ENCODE results near the gene UBAP1.
"Not testable (repeated sequence)": the region's sequence is repeated elsewhere in the genome, so short reads cannot be mapped to it uniquely, and the experiment has no call there.

UBAP1 gene

DNA sequence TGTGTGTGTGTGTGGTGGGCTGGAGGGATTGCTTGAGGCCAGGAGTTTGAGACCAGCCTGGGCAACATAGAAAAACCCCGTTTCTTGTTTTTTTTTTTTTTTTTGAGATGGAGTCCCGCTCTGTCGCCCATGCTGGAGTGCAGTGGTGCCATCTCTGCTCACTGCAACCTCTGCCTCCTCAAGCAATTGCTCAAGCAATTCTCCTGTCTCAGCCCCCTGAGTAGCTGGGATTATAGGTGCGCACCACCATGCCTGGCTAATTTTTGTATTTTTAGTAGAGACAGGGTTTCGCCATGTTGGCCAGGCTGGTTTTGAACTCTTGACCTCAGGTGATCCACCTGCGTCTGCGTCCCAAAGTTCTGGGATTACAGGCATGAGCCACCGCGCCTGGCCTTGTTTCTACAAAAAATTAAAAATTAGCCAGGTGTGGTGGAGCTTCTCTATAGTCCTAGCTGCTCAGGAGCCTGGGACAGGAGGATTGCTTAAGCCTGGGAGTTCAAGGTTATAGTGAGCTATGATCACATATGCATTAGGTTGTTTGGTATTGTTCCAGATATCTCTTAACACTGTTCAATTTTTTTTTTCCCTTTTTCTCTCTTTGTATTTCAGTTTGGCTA lies 47.4 kb downstream of the UBAP1 start:
- DNase-seq = not testable (repeated sequence)

DNA sequence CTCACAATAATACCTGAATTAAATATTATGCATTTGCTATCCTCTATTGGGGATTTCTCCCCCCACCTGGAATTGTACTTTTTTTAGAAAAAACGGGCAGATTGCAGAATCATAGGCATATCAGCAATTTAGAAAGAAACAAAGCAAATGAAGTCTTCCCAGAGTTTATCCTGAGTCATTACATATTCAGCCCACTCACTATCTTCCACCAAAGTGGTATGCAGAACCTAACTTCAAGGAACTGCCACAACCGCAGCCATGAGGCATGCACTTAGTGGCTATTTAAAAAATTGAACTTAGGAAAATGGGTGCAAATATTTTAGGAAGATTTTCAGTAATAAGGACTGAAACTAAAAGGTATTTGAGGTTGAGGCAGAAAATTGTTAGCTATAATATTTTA lies 48.6 kb downstream of the UBAP1 start:
- no peak for DNase-seq

DNA sequence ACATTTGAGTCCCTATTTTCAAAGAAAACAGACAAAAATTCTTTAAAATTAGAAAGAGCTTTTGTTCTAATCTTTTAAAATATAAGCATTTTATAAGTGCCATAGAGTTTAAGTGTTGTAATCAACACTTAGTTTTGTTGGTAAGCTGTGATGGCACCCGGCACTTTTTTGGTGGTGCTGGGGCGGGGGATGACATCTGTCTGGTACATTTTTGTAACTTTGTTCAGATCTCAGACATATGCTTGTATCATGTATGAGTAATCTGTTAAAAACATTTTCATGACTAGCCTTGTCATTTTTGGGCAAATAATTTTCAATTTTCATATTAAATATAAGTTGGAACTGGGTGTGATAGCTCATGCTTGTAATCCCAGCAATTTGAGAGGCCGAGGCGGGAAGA lies 51.7 kb downstream of the UBAP1 start:
- DNase-seq = no peak

DNA sequence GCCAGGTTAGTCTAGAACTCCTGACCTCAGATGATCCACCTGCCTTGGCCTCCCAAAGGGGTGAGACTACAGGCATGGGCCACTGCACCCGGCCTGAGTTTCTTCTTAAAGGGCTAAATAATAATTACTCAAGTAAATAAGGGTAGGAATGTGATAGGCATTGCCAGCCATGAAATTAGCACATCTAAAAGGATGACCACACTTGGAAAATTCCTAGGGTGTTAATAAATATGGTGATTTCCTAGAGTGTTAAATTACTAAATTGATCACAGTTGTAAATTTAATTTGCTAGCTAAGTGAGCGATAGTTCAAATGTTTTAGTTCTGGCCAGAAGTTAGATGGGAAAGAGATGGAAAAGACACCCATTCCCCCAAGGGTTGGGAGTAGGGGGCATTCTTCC lies 53.4 kb downstream of the UBAP1 start:
- DNase-seq = no peak

DNA sequence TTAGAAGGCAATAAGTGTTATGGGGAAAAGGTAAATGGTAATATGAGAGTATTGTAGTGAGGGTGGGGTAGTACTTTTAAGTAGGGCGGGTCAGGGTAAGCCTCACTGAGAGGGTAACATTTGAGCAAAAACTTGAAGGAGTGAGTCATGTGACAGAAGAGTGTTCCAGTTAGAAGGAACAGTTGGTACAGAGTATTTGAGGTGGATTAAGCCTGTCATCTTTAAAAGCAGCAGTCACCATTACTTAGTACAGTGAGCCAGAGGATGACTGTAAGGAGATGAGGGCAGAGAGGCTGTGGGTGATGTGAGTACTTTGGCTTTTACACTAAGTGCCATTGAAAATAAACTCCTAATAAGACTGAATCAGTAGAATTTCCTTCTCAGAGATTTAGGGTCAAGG lies 54.8 kb downstream of the UBAP1 start:
- no peak for DNase-seq

DNA sequence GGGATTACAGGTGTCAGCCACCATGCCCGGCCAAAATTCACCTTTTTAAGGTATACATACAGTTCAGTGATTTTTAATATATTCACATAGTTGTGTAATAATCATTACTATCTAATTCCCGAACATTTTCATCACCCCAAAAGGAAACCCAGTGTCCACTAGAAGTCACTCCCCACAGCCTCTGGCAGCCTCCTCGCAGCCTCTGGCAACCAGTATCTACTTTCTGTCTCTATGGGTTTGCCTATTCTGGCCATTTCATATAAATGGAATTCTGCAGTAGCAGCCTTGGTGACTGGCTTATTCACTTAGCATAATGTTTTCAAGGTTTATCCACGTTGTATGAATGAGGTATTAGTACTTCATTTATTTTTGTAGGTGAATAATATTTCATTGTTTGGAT lies 59.0 kb downstream of the UBAP1 start:
- no peak for DNase-seq

DNA sequence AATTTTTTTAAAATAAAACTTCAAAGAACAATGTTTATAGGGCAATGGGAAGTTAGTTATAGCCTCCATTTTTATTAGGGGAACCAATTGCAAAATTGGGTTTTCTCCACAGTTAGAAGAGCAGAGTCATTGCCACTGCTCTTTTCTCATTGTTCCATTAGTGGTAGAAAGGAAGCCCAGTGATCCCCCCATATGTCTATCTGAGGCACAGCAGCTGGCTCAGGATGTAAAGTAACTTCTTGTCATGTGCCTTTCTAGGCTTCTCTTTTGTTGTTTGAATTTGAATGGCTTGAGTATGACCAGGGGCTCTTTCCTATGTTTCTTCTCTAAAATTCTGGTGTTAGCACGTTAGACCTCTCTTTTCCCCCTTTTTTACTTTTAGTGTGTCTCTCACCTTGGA lies 61.2 kb downstream of the UBAP1 start:
- DNase-seq = no peak

DNA sequence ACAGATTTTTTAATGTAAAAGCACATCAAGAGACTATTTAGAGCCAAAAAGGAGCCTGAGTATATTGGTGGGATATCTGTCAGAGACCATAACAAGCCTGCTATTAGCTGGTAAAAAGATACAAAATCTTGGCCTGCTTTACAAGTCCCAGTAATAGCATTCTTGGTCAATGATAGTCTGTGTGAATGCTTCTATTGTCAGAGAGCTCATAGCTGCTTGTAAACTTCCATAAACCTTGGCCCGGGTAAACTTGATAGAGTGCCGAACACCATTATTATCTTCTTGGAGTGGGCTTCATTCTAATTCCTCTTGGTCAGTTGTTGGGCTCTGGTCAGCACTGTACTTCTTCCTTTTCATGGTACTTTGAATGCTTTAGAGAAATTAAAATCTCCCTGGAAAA lies 64.0 kb downstream of the UBAP1 start:
- DNase-seq = no peak

DNA sequence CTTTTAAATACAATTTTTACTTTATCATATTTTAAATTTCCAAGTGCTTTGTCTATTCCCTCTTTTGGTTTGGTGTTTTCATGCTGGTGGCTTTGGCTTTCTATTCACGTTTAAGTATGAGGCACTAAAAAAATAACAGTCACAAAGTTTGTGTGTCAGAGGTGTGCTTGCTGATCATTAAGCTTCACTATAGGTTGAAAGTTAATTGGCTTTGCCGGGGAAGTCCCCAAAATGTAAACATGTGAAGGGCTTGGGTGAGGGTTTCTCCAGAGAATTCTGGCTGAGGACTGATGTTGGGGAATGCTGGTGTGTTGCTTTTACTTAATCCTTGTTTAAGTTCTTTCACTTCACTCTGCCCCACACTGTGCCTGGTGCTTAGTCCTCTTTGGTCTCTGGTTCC lies 66.4 kb downstream of the UBAP1 start:
- DNase-seq = not testable (repeated sequence)

DNA sequence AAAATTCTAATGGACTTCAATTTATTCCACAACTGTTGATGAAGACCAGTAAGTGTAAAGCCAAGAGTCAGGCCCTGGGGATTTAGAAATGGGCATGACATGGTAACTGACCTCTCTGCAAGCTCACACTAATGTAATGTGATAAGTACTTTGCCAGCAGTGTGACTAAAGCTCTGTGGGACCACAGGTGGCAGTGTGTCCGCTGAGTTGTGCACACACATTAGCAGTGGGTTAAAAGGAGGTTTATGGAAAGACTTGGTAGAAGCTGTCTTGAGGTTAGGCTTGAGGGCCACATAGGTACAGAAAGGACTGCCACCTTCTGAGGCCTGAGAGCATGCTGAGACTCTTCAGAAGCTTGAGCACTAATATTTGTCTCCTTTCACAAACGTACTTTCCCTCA lies 67.6 kb downstream of the UBAP1 start:
- DNase-seq = no peak

DNA sequence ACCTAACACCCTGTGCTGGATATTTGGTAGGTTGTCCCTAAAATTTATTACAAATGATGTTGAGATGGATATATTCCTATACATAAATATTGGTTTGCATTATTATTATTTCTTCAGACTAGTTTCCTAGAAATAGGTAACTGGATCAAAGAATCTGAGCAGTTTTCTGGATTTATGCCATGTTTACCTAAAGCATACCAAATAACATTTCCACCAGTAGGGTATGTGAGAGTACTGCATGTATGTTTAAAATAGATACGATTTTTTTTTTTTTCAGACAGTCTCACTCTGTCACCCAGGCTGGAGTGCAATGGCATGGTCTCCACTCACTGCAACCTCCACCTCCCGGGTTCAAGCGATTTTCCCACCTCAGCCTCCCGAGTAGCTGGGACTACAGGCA lies 68.9 kb downstream of the UBAP1 start:
- DNase-seq = not testable (repeated sequence)

DNA sequence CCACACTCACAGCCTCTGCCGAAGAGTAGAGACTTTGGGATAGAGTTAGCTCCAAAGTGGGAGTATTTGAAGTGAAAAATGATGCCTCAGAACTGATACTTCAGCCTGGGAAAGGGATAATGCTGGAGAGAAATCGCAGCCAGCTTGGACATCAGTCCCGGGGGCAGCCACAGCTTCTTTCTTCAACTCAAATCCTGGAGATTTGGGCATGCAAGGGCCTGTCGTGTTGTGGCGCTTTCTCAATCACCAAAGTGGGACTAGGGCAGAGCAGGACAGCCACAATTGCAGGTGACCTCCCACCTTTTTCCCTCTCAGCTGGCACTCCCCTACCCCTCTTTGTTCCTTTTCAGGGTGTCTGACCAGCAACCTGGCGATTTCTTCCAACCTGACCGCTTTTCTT lies 70.4 kb downstream of the UBAP1 start:
- no peak for DNase-seq

DNA sequence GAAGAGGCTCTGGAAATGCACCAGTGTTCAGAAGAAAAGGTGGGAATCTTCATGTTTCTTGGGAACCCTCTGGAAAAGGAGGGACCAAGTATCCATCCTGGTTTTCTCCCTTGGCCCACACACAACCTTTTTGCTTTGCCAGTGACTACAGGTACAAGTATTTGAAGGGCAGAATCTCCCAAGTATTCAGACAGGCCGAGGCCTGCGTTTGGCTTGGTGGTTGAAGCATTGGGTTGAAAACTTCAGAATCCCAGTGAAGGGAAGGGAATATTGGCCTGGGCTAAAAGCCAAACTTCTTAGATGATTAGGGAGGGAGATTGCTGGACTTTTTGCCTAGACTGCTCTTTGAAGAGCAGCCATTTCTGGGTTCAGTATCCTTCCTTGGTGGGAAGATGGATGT lies 71.9 kb downstream of the UBAP1 start:
- no peak for DNase-seq

DNA sequence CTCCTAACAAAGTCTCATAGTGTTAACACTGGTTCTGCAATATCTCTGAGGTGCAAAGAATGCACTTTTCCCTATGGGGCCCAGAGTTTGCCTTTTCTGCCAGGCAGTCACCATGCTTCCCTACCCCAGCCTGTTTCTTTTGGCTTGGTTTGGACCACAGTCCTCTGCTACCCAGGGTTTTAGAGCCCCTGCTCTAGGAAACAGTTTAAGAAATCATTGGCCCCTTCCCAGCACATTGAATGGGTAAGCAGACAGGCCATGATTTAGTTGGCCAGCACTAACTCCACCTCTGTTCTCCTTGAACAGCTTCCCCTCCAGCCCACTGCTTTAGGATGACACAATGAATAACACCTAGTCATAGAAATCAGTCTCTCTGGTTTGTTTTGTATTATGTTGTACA lies 73.2 kb downstream of the UBAP1 start:
- no peak for DNase-seq

DNA sequence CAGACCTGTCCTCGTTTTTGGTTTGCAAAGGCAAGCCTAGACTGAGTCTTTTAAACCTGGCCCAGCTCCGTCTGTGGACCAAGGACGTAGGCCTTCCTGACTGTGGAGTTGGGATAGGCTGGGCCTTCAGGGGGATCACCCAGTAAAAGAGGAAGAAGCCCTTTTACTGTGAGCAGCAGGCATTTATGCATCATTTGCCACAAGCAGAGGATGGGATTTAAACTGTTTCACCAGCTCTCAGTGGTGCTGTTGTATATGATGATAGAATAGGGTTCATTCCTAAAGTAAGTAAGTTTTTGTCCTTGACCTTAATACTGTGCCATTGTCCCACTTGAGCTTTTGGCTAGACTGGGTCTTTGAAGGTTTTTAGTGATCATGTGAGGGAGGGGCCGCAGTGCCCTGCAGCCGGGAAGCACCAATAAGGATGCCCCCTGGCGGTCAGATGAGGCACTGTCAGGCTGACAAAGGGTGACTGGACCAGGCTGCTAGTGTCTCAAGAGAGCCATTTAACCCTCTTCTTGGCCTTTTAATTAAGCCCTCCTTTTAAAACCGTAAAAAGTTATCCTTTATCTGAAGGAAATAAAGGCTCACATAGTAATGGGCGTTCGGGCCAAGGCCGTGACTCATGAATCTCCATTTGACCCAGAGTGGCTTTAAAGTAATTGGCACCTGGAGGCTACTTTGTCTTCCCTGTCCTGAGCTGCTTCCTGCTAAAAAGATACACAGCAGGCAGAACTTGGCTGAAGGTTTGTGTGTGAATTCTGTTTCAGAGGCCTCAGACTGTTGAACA lies 74.0 kb downstream of the UBAP1 start:
- DNase-seq = peak; percentile 71

DNA sequence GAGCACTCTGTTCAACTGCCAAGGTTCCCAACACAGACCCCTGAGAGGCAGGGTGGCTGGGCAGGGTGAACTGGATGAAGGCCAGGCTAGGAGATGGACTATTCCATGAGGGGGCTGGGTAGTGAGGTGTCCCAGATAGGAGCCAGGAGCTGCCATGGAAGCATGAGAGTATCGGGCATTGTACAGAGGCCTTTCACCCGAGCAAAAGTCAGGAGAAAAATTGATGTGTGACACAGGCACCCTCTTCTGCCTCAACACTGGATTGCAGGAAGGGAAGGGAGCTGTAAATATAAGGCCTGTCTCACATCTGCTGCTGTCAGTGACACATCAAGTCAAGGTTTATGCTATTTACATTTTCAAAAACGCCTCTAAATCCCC lies 74.6 kb downstream of the UBAP1 start:
- DNase-seq = no peak

DNA sequence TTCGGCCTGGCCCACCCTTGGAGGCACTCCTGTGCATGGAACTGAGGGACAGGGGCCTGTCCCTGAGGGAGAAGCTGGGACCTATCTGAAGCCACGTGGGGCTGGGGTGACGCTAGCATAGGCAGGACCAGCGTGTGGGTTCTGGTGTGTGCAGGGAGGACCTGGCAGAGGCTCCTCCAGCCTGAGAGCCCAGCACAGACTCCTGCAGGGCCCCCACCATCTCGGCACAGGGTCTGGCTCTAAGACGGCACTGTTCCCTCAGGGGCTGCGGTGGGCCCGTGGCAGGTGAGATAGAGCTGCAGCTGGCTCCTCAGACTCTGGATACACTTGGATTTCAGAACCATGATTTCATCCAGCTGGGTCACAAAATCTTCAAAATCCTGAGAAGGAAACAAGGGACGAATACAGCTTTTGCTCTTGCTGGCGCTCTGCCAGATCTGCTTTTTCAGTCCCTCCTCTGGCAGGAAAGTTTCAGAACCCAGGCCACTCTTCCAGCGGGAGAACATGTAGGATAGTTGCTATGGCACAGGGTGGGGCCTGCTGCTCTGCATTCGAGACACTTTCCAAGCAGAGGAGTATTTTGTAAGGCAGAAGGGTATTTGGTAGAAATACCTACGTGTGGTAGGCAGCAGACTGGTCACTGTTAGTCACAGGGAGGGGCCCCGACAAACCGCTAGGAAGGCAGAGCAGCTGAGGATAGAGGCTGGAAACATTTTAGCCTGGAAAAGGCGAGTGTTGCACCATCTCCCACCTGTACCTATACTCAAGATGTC lies 75.5 kb downstream of the UBAP1 start:
- no peak for DNase-seq

DNA sequence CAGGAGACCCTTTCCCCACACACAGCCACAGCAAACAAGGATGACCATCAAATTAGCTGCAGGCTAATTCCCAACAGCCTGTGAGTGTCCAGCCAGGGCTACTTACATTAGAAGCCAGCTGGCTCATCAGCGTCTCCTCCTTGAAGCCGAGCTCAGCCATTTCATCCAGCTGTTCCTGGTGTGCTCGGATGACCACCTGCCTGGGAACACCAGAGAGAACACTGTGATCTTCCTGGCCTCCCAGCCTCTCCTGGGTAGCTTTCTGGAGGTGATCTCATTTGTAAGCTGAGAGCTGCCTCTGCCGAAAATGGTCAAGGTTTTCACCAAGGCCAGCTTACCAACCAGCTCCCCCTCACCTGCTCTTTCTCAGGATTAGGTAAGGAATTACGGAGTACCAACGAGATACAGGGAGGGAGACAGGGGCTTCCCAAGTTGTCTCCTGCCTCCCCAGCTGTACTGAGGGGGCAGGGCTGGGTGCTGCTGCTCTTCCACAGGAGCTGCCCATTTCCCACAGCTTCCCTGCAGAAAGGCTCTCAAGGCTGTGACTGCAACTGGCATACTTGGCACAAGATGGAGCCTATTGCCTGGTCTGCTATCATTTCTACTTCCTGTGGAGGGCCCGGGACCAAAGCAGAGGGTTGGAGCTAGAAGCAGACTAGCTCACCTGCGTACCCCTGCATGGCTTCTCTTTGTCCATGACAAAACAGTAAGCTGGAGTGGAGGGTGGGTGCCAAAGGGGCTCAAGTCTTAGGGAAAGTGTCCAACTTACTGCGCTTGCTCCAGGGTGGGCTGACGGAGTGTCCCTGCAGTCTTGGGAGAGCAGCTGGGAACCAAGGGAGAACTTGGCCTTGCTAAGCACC lies 76.4 kb downstream of the UBAP1 start:
- no peak for DNase-seq

DNA sequence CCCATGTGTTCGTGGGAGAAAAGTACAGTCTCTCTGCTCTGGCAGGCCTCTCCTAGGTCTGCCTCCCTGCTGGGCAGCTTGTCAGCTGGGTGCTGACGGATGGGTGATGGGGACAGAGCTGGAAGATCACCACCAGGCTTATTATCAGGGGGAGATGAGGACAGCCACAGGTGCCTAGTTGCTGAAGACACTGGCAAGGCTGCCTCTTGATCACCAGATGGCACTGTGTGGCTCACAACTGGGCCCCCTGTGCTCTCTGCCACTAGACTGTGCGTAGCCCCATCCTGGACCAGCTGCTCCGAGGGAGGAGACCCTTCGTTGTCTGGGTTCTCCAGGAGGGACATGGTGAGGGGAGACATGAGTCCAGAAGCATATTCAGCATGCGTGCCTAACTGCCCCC lies 77.3 kb downstream of the UBAP1 start:
- DNase-seq = no peak

DNA sequence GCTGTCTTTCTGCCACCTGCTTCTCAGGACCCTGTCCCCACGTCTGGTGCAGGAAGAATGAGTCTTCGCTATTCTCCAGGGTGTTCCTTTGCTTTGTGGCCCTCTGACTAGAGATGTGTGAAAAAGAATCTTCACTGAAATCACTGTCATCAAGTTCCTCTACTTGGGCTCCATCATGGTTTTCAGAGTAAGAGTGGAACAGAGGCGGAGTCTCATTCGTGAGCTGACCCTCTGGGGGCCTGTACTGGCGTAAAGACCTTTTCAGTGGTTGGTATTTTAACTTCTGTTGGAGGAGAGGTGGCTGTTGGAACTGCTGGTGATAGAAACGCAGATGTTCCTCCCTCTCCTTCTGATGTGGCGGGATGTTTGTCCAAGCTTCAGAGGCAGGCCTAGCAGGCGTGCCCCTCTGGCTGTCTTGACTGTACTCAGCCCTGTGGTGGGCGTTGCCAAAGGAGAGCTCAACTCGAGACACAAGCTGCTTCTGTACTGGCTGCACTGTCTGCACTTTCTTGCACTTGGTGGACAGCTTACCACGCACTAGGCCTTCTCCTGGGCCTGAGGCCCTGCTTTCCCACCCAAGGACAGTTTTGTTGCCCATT lies 78.2 kb downstream of the UBAP1 start:
- DNase-seq = no peak

DNA sequence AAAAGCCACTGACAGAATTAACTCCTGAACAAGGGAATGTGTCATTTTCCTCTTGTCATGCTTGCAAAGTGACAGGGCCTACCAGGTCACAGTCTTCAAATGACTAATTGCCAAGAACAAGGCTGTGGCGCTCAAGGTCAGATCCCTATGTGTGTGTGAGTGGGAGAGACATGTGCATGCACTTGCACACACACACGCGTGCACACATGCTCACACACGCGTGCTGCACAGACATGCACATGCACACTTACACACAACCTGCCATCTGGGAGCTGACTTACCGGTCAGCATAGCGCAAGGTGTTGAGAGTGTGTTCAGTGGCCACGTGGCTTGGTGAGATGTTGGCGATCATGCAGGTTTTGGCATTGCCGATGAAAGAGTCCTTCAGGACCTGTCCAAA lies 80.5 kb downstream of the UBAP1 start:
- DNase-seq = no peak

DNA sequence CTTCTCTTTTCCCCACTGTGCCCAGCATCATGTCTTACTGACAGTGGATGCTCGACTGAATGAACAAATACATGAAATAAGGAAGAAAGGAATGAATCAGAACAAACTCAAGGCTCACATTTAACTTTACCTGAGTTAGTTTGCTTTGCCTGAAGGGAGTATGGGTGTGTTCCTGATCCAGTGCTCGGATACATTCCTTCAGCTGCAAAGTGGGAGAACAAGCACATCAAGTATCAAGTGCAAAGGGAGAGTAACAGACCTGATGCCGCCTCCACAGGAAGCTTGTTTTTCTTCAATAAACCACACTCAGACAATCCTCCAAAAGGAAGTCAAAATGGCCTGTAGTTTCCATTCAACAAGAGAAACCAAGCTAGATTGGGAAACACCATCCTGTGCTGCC lies 84.1 kb downstream of the UBAP1 start:
- DNase-seq = no peak

DNA sequence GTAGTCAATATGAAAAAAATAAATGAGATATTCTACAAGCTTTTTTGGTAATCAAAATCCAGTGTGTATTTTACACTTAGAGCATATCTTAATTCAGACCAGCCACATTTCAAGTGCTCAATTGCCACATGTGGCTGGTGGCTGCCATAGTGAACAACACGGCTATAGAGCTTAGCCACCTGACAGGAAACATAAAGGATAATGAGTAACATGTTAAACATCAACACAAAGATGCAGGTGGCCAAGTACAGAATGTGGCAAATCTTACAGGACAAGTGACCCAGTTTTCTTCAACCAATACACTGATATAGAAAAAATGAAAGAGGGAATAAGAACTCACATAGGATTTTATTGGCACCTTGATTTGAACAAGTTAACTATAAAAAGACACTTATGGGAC lies 88.8 kb downstream of the UBAP1 start:
- no peak for DNase-seq

All from activated CD4-positive, alpha-beta T cell treated with anti-CD3 and anti-CD28 coated beads, Interleukin-2, amount 50 U/mL, for 16 hours (primary cell).